GM12891 (cell line): Measurements from ENCODE around the gene ZNF143.

Experiments used
- DNase-seq: peaks from one replicate; pipeline ENCODE4 v3.0.0; 2011; ENCODE audit warnings: low spot score; ENCODE audit not compliant: insufficient read length
- FAIRE-seq: peaks from 2 replicates; lab custom pipeline; 2011; peaks lifted over from hg19 to GRCh38; lab: Jason Lieb, UNC
- PAX5 ChIP-seq: IDR thresholded peaks from 2 replicates; pipeline ENCODE4 v1.6.1; 2011; ENCODE audit warnings: low read length, moderate library complexity, mild to moderate bottlenecking; ENCODE audit not compliant: insufficient read depth, severe bottlenecking
- POLR2A ChIP-seq: IDR thresholded peaks from 2 replicates; pipeline ENCODE4 v1.6.1; 2011; ENCODE audit warnings: low read depth, low read length, control low read depth
- POLR2AphosphoS5 ChIP-seq: IDR thresholded peaks from 2 replicates; pipeline ENCODE4 v1.6.1; 2011; ENCODE audit warnings: low read depth, low read length, control low read depth
- POU2F2 ChIP-seq: IDR thresholded peaks from 2 replicates; pipeline ENCODE4 v1.6.1; 2011; ENCODE audit warnings: low read depth, mild to moderate bottlenecking, control low read depth, low read length, moderate library complexity
- SPI1 ChIP-seq: IDR thresholded peaks from 2 replicates; pipeline ENCODE4 v1.6.1; 2011; ENCODE audit warnings: low read depth, low read length, control low read depth
- TAF1 ChIP-seq: IDR thresholded peaks from 2 replicates; pipeline ENCODE4 v1.6.1; 2011; ENCODE audit warnings: low read depth, low read length, control low read depth

The ZNF143 gene

GRCh38 chr11:9462172-9462799, 1.5 kb downstream of the ZNF143 start:
- no peak for FAIRE-seq
- TF ChIP-seq SPI1 (no peak), POLR2AphosphoS5 (no peak), PAX5 (no peak), POU2F2 (no peak), TAF1 (no peak), POLR2A (no peak)
- DNase-seq = no peak

DNA sequence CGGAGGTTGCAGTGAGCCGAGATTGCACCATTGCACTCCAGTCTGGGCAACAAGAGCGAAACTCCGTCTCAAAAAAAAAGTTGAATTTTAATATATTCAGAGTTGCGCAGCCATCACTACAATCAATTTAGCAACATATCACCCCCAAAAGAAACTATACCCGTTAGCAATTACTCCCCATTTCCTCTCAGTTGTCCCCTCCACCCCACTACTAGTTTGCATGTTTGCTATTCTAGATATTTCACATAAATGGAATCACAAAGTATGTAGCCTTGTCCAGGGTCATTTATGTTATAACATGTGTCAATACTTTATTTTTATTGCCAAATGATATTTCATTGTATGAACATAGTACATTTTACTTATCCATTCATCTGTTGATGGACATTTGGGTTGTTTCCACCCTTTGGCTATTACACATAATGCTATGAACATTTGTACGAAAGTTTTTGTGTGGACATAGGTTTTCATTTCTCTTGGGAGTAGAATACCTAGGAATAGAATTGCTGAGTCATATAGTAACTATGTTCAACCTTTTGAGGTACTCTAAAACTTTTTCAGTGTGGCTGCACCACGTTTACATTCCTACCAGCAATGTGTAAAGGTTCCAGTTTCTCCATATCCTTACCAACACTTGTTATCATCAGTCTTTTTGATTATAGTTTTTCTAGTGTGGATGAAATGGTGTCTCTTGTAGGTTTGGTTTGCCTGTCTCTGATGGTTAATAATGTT, 2.2 kb downstream of the ZNF143 start:
- FAIRE-seq (peak; percentile 70), DNase-seq (no peak)
- TF ChIP-seq POLR2AphosphoS5 = no peak
- TF ChIP-seq SPI1 = no peak
- TF ChIP-seq TAF1 = no peak
- no peak for TF ChIP-seq PAX5
- TF ChIP-seq POU2F2 = no peak
- peak; percentile 34; the same call in 1 of the 2 replicates for TF ChIP-seq POLR2A

GRCh38 chr11:9470765-9471164, 10.0 kb downstream of the ZNF143 start:
- TF ChIP-seq POU2F2 (no peak), POLR2A (no peak), TAF1 (no peak), SPI1 (no peak), PAX5 (no peak), POLR2AphosphoS5 (no peak)
- DNase-seq (no peak), FAIRE-seq (no peak)

GRCh38 chr11:9473408-9473807, 12.6 kb downstream of the ZNF143 start:
- DNase-seq (no peak), FAIRE-seq (no peak)
- TF ChIP-seq POLR2AphosphoS5 (no peak), TAF1 (no peak), SPI1 (no peak), PAX5 (no peak), POLR2A (no peak), POU2F2 (no peak)

GRCh38 chr11:9479899-9480298, 19.1 kb downstream of the ZNF143 start:
- DNase-seq (no peak), FAIRE-seq (no peak)
- TF ChIP-seq POLR2A = no peak
- TF ChIP-seq POU2F2 = no peak
- TF ChIP-seq POLR2AphosphoS5 = no peak
- no peak for TF ChIP-seq SPI1
- no peak for TF ChIP-seq PAX5
- no peak for TF ChIP-seq TAF1

DNA sequence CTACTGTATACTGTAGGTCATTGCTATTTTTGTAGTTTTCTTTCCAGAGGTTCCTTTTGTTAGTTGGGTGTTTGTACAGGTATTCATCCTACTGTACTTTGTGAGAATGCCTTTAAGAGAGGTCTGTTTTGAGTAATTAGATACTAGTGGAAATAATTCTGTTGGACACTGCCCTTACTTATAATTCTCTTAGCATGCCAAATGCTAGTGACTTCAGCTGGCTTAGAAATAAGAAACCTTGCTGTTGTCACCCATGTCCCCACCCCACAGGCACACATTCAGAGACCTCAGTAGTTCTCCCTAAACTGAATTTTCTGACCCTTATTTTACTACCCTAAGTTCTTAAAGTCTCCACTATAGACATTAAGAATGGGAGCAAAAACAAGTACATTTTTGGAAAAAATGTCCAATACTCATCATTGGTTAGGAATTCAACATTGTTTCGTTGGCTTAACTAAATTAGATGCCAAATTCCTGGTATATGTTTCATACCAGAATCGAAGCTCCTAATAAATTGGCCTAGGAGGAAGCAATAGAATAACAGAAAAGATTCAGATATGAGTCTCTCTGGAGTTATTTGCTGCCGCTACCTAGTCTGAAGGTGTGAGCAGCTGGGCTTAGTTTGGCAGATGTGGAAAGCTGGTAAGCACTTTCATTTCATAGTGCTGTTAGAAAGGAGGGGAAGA, 28.4 kb downstream of the ZNF143 start:
- DNase-seq (no peak), FAIRE-seq (no peak)
- no peak for TF ChIP-seq PAX5
- no peak for TF ChIP-seq TAF1
- no peak for TF ChIP-seq POLR2A
- no peak for TF ChIP-seq POU2F2
- no peak for TF ChIP-seq POLR2AphosphoS5
- TF ChIP-seq SPI1 = no peak

- TF ChIP-seq POLR2AphosphoS5 (no peak), POLR2A (no peak), TAF1 (no peak), SPI1 (no peak), POU2F2 (no peak), PAX5 (no peak)
- DNase-seq = no peak
- FAIRE-seq = no peak
These were observed 29.6 kb downstream of the ZNF143 start for GRCh38 chr11:9490376-9490775.

DNA sequence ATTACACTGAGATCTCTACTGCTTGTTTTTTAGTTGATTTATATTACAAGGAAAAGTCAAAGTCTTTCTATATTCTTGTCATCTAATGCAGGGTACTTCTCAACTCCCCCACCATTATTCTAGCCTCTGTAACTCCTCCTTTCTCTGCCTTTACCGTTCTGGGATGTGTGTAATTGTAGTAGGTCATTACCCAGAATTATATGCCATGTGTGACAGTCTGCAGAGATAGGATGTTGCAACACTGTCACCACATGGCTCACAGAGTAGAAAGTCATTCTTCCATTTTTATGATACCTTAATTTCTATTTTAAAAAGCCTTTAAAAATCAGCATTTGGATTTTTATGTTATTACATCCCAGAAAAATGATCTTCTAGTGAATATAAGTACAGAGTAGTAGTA, 32.7 kb downstream of the ZNF143 start:
- TF ChIP-seq TAF1 (no peak), POU2F2 (no peak), PAX5 (no peak)
- DNase-seq = no peak
- FAIRE-seq = no peak

GRCh38 chr11:9494316-9494715, 33.5 kb downstream of the ZNF143 start:
- FAIRE-seq (no peak), DNase-seq (no peak)
- TF ChIP-seq POLR2A = no peak
- no peak for TF ChIP-seq POLR2AphosphoS5
- TF ChIP-seq POU2F2 = no peak
- no peak for TF ChIP-seq TAF1
- TF ChIP-seq PAX5 = no peak
- TF ChIP-seq SPI1 = no peak
